NCI-H1930 (cell line): ENCODE data around the gene PSD4.

Experiments used
- DNase-seq, 2 experiments: peaks; one replicate each; lab custom pipeline; 2025; lab: John Stamatoyannopoulos, UW

Gene PSD4

DNA sequence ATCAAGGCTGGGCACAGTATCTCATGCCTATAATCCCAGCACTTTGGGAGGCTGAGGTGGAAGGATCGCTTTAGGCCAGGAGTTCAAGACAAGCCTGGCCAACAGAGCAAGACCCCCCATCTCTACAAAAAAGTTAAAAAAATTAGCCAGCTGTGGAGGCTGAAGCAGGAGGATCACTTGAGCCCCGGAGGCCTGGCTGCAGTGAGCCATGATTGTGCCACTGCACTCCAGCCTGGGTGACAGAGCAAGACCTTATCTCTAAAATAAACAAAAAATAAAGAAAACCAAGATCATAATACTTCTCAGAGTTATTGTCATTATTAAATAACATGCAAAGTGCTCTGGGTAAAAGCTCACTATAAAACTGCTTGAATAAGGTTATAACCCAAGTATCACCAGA lies 31.5 kb upstream of the PSD4 start:
- DNase-seq: no peak

DNA sequence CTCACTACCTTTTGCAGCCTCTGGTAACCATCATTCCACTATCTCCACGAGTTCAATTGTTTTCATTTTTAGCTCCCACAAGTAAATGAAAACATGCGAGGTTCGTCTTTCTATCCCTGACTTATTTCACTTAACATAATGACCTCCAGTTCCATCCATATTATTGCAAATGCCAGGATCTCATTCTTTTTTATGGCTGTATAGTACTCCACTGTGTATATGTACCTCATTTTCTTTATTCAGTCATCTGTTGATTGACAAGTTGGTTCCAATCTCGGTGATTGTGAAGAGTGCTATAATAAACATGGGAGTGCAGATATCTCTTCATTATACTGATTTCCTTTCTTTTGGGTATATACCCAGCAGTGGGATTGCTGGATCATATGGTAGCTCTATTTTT lies 29.5 kb upstream of the PSD4 start:
- DNase-seq: no peak

DNA sequence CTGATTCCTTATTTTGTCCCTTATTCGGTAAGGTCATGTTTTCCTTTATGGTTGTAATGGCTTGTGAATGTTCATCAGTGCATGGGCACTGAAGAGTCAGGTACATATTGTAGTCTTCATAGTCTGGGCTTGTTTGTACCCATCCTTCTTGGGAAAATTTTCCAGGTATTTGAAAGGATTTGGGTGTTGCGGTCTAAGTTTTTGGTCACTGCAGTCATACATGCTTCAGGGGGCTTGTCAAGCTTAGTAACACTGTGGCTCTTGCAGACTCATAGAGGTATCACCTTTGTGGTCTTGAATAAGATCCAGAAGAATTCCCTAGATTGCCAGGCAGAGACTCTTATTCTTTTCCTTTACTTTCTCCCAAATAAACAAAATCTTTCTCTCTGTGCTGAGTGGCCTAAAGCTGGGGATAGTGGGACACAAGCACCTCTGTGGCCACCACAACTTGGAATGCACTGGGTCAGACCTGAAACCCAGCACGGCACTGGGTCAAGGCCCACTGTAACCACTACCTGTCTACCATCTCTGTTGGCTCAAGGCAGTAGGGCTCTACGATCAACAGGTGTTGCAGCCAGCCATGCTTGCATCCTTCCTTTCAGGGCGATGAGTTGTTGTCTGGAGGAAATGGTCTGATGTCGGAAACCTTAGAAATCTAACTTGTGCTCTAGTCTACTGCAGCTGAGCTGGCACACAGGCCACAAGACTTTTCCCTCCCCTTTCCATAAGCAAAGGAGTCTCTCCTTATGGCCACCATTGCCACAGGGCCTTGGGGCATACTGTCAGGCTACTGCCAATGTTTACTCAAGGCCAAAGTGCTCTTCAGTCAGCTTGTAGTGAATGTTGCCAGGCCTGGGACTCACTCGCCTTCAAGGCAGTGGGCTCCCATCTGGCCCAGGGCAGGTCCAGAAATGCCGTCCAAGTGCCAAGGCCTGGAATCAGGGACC lies 24.9 kb upstream of the PSD4 start:
- no peak for DNase-seq

DNA sequence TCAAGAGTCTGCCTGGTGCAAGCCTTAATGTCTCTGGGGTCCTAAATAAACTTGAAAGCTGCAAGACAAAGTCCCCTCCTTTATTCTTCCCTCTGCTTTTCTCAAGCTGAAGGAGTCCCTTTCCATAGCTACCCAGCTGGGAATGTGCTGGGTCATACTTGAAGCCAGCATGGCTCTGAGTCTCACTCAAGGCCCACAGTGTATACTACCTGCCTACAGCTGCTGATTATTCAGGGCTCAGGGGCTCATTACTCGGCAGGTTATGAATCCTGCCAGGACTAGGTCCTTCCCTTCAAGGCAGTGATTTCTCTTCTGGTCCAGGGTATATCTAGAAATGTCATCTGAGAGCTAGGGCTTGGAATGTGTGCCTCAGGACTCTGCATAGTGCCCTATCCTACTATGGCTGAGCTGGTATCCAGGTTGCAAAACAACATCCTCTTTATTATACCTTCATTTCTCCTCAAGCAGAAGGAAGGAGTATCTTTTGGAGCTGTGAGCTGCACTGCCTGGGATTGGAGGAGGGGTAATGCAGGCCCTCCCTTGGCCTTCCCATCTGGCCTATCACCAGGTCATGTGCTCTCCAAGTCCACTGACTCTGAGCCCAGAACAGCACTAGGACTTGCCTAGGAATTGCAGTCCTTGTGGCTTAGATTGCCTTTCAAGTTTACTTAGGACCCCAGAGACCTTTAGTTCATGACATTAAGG lies 24.1 kb upstream of the PSD4 start:
- DNase-seq: no peak

DNA sequence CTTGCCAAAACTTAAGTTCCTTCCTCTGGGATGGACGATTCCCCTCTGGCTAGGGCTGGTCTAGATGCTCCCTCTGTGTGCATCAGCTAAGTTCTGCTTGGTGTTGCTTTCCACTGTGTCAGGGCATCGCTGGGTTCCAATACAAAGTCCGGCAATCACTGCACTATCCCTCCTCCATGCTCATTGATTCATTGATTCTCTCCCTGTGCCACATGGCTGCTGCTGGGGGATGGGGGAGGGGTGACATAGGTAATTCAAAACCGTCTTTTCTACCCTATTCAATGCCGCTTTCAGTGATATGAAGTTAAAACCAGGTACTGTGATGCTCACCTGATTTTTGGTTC lies 23.5 kb upstream of the PSD4 start:
- DNase-seq: no peak

DNA sequence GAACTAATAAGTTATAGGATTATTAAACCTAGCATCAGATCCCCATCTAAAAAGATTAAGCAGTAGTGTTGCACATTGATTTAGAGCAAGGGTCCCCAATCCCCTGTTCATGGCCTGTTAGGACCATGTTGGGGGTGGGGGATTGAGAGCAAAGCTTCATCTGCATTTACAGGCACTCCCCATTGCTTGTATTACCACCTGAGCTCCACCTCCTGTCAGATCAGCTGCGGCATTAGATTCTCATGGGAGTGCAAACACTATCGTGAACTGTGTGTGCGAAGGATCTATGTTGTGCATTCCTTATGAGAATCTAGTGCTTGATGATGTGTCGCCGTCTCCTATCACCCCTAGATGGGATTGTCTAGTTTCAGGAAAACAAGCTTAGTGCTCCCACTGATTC lies 18.4 kb upstream of the PSD4 start:
- no peak for DNase-seq

GRCh38 chr2:113156278-113157117 lies 17.3 kb upstream of the PSD4 start:
- no peak for DNase-seq

DNA sequence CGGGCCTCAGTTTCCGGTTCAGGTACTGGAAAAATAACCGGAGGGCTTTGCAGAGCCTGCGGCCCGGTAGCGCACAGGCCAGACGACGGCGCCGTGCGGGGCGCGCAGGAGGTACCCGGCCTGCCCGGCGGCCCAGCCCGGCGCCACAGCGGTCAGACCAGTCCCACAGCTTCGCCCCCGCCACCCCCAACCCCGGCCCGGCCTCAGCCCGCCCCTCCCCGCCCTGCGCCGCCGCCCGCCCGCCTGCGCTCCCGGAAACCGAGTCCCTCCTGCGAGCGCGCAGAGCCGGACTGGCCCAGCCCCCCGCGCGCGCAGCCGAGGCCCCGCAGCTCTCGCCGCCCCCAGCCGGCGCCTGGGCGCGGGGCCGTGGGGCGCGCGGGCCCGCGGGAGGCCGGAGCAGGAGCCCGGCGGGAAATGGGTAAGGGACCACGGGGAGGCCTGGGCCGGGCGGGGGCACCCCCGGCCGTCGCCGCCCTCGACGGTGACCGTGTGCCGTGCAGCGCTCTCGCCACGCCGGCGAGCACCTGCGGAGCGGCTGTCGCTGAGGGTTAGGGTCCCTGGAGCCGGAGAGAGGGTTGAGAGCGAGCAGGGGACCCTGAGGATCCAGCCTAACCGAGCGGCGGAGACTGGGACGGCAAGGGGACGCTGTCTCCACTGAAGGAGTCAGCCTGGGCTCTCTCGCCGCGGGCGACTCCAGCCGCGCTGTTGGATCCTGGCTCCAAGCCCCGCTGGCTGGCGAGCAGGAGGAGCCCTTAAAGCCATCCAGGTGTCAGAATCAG lies 16.5 kb upstream of the PSD4 start:
- DNase-seq: peak; percentile 30 to 59

DNA sequence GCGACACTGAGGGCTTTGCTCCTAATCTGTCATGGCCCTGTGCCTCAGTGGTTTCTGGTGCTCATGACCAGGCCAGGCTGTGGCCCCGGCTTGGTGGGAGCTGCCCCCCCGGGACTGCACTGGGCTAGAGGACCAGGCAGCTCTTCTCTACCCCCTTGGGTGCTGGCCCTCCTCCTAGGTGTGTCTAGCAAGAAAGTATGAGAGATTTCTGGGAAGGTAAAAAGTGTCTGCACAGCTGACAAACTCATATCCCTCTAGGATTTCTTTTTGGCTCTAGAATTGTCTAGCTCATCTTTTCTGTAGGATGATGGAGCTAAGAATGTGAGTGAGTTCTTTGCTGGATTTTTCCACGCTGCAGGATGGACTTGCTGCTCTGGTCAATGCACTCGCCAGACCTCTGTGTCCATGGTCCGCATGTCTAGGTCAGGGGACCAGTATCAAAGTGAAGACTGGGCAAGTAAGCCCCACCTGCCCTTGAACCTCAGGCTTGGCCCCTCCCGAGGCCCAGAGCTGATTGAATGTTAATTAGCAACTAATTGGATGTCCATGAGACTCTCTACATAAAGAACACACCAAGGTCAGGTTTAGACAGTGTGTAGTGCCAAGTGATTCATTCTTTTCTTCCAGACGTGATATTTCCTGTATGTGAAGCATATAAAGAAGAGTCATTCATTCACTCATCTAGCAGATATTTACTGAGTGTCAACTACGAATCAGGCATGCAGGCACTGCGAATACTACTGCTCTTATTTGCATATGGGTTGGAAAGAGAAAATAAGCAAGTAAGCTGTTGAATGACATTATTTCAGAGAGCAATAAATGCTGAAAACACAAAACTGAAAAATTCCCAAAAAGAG lies 15.6 kb upstream of the PSD4 start:
- no peak for DNase-seq

DNA sequence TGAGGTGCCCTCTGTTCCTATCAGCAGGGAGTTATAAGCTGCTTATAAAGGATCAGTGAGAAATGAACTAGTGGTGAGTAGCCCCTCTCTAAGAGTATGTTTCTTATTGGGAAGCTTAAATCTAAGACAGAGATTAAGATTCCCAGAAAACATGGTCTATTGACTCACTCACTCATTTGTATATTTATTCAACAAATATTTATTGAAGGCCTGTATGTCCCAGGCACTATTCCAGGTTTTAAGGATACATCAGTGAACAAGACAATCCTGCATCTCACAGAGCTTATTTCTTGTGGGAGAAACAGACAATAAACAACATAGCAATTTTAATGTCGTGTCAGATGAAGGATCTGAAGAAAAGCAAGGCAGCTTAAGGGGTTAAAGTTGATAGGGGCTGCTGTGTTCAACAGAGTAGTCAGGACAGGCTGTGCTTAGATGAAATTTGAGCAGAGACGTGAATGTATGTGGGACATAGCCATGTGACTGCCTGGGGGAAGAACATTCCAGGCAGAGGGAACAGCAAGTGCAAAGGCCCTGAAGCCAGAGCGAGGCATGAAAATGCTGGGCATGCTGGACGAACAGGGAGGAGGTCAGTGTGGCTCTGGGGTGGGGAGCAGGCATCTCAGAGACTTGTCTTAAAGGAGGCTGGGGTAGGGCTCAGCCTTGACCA lies 14.8 kb upstream of the PSD4 start:
- no peak for DNase-seq

- DNase-seq: no peak
Measured at GRCh38 chr2:113160248-113160647, 13.5 kb upstream of the PSD4 start.

- DNase-seq: no peak
Measured at GRCh38 chr2:113160962-113161361, 12.8 kb upstream of the PSD4 start.

DNA sequence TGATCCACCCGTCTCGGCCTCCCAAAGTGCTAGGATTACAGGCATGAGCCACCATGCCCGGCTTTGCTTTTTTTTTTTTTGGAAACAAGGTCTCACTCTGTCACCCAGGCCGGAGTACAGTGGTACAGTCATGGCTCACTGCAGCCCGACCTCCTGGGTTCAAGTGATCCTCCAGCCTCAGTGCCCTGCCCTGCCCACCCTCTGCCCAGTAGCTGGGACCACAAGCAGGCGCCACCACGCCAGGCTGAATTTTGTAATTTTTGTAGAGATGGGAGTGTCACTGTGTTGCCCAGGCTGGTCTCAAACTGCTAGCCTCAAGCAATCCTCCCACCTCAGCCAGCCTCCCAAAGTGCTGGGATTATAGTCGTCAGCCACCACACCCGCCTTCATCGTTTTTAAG lies 11.6 kb upstream of the PSD4 start:
- DNase-seq: no peak

DNA sequence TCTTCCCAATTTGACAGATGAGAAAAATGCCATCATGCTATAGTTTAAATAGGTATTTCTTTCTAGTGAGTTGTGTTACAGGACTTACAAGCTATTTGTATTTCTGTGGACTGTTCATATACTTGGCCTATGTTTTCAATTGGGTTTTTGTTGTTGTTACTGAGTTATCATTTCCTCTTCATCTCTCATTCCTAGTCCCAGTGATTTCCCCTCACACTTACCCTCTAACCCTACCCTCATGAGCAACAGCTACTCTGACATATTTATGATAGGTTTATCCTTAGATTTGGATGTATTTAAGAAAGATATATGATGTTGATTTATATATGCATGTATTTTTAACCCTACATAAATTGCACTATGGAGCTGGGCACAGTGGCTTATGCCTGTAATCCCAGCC lies 10.9 kb upstream of the PSD4 start:
- no peak for DNase-seq

DNA sequence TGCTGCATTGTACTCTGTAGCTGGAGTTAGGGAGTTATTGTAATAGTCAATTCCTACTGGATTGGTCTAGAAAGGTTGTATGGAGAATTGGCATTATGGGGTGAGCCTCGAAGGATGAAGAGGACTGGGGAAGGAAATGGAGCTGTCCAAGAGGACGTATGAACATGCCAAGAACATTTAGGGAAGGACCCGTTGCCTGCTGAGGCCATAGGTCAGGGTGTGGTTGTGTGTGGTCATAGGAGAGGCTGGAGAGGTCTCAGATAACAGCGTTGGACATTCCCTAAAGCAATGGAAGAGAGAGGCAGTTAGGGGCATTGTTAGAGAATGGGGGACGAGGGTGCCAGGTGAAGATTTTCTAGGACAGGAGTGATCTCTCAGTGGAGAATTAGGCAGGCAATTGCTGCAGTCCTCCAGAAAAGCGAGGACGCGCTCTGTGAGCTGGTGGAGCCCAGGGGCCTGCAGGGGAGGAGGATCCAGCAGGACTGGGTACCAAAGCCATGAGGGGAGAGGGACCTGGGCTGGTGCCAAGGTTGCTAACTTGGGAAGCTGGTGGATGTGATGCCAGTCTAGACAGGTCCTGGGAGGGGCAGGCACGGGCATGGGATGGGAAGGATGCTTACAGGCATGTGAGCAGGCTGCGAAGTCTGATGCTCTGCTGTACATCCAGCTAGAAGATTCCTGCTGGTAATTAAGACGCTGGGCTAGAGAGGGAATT lies 9.4 kb upstream of the PSD4 start:
- DNase-seq: no peak

- DNase-seq: no peak
Measured at GRCh38 chr2:113164930-113165585, 8.7 kb upstream of the PSD4 start.

DNA sequence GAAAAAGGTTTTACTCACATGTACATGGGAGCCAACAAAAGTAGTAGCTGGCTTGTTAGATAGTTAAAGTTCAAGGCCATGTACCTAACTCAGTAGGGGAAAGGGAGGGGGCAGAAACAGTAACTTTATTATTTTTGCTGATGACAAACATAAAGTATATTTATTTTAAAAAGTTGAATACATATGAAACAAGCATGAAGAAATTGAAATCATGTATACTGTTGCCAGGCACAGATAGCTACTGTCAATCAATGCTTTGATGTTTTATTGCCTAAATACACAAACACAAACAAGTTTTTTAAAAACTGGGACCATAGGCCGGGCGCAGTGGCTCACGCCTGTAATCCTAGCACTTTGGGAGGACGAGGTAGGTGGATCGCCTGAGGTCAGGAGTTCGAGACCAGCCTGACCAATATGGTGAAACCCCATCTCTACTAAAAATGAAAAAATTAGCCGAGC lies 7.6 kb upstream of the PSD4 start:
- no peak for DNase-seq

DNA sequence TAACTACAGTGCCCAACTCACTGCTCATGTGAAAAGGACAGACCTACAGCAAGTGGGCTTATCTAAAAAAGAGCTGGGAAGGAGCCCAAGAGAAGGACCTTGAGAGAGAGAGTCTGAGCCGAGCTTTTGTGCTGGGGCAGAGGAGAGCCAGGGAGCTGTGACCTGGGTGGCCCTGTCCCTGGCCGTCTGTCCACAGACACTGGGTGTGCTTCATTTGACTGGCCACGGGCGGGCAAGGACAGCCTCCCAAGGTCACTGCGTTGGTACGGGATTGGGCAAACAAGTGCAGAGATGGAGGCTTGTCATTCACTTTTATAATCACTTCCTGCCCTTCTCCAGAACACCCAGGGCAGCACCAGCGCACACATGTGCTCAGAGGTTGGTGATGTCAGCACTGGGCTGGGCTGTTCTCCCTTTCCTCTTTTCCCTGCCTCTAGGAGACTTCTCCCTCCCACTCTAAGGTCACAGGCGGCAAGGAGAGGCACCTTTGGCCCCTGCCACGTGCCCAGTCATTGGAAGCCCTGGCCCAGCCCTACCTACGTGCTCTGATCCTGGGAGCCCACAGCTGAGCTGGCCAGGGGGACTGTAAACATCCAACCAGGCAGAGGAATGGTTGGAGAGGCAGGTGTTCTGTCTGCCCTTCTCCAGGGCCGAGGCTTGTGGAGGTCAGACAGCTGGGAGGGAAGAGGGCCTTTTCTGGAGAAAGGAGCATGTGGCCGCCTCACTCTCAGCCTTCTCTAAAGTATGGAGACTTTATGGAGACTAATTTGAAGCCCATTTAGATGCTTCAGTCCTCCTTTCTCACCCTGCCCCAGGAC lies 6.4 kb upstream of the PSD4 start:
- no peak for DNase-seq
